K562 (cell line): ENCODE measurements around the gene SLC9A1. TPM values are rescaled to one million over a fixed set of nuclear protein-coding genes. Genes with fewer than 3 reads are reported as not detected.

Experiments
- ARNT ChIP-seq, 2 experiments: fragments of 450-650 bp; IDR thresholded peaks; 2 replicates each; pipeline ENCODE4 v1.6.1; 2016; ENCODE audit warnings: mild to moderate bottlenecking in 1 of 2
- BCL6 ChIP-seq: fragments of 250-450 bp; sonication (Bioruptor Pico); IDR thresholded peaks from 2 replicates; pipeline ENCODE4 v1.4.0; 2020
- BHLHE40 ChIP-seq: IDR thresholded peaks from 2 replicates; pipeline ENCODE4 v1.6.1; 2011; ENCODE audit warnings: low read length, improper control_type of control experiment
- CTCF ChIP-seq, 3 experiments: IDR thresholded peaks in 2 of 3; conservative IDR thresholded peaks in 1 of 3; 2 replicates each; pipeline ENCODE4 v1.5.1; 2011 to 2012; ENCODE audit warnings: low read length in 3 of 3, mild to moderate bottlenecking in 3 of 3, control low read depth in 2 of 3, improper control_type of control experiment in 1 of 3, inconsistent platforms in 1 of 3, low read depth in 1 of 3, mixed read lengths in 1 of 3, moderate library complexity in 1 of 3; ENCODE audit not compliant: insufficient read depth in 2 of 3
- ELF2 ChIP-seq: fragments of 250-450 bp; sonication (Bioruptor Pico); IDR thresholded peaks from 2 replicates; pipeline ENCODE4 v1.5.0; 2021; ENCODE audit warnings: mild to moderate bottlenecking
- FOXA1 ChIP-seq: fragments of 450-650 bp; IDR thresholded peaks from 2 replicates; pipeline ENCODE4 v1.6.1; 2016; ENCODE audit warnings: mild to moderate bottlenecking, borderline replicate concordance
- FOXO4 ChIP-seq: fragments of 450-650 bp; formaldehyde crosslinking; IDR thresholded peaks from 2 replicates; pipeline ENCODE4 v1.4.0; 2020; ENCODE audit warnings: mild to moderate bottlenecking, moderate library complexity
- GATA2 ChIP-seq: sonication (generic); formaldehyde crosslinking; IDR thresholded peaks from 2 replicates; pipeline ENCODE4 v1.4.0; 2020; ENCODE audit warnings: mild to moderate bottlenecking, missing genetic modification reagents
- KLF1 ChIP-seq: fragments of 450-650 bp; IDR thresholded peaks from 2 replicates; pipeline ENCODE4 v1.6.1; 2016; ENCODE audit warnings: missing genetic modification characterization, missing compliant biosample characterization
- NELFE ChIP-seq: IDR thresholded peaks from 2 replicates; pipeline ENCODE4 v1.6.1; 2011; ENCODE audit warnings: mild to moderate bottlenecking; ENCODE audit not compliant: insufficient read depth, insufficient read length
- NUFIP1 ChIP-seq: fragments of 450-650 bp; IDR thresholded peaks from 2 replicates; pipeline ENCODE4 v1.6.1; 2018; ENCODE audit not compliant: partially characterized antibody
- PTTG1 ChIP-seq: fragments of 450-650 bp; IDR thresholded peaks from 2 replicates; pipeline ENCODE4 v1.6.1; 2016; ENCODE audit warnings: low read depth, mild to moderate bottlenecking, missing genetic modification characterization, missing compliant biosample characterization
- TCF7 ChIP-seq: sonication (generic); IDR thresholded peaks from 2 replicates; pipeline ENCODE4 v1.6.1; 2016; ENCODE audit warnings: antibody characterized with exemption, borderline replicate concordance
- TCF7L2 ChIP-seq: fragments of 150-350 bp; IDR thresholded peaks from 2 replicates; pipeline ENCODE4 v1.6.1; 2016; ENCODE audit warnings: low read depth, mild to moderate bottlenecking, low read length, moderate library complexity
- U2AF2 ChIP-seq: fragments of 200-400 bp; formaldehyde crosslinking; optimal IDR thresholded peaks from 2 replicates; pipeline ENCODE3; 2017; ENCODE audit warnings: low read depth, mild to moderate bottlenecking, low read length
- ZNF146 ChIP-seq: IDR thresholded peaks from one replicate; pipeline ENCODE4 v1.6.1; 2018; ENCODE audit warnings: missing compliant biosample characterization; ENCODE audit not compliant: unreplicated experiment
- ZNF699 ChIP-seq: fragments of 250-450 bp; sonication (Bioruptor Pico); IDR thresholded peaks from 2 replicates; pipeline ENCODE4 v1.8.0; 2021; ENCODE audit warnings: mild to moderate bottlenecking, moderate library complexity; ENCODE audit not compliant: insufficient replicate concordance
- polyA plus RNA-seq, 8 experiments: library from polyadenylated mRNA; depleted of rRNA in 4 of 8; stranded (reverse) in 5 of 8; unstranded in 3 of 8; fragments of >200 nt; fragmentation: Nextera tagmentation in 2 of 8; fragmentation: Illumina TruSeq in 1 of 8; extraction: Ambion mirVana in 2 of 8; extraction: Trizol in 1 of 8; gene quantifications; 2 replicates each; pipeline versions ENCODE4 v1.2.1 to v1.2.3, GENCODE V29; 2011 to 2014; ENCODE audit warnings: inconsistent platforms in 1 of 8, missing spikeins in 1 of 8
- total RNA-seq, 7 experiments: library from RNA; depleted of rRNA in 6 of 7; stranded (reverse); fragments of >200 nt in 6 of 7; fragmentation: Illumina TruSeq in 2 of 7; extraction: Trizol in 2 of 7; gene quantifications; 2 replicates each; pipeline versions ENCODE4 v1.2.1 to v1.2.3, GENCODE V29; 2011 to 2021; ENCODE audit warnings: low replicate concordance in 1 of 7
- TF ChIP-seq, protein P1 (sequence below), 2 experiments: fragments of 450-650 bp; formaldehyde crosslinking in 1 of 2; IDR thresholded peaks; 2 replicates each; pipeline versions ENCODE4 v1.4.0 to v1.6.1; 2014 to 2020; ENCODE audit warnings: mild to moderate bottlenecking in 2 of 2, borderline replicate concordance in 1 of 2, low read depth in 1 of 2

Gene SLC9A1
- total and polyA plus RNA-seq, 9 of the 15 experiments (the other 6 are each of a cell fraction or from before 2014, with no cell fraction given): 0.59 to 14.4 (median 2.0) TPM

GRCh38 chr1:27145934-27146354 lies 9.0 kb downstream of the SLC9A1 start (continued):
- TF ChIP-seq CTCF (IDR thresholded peaks at IDR 0.05 in 2 of 3, conservative IDR thresholded peaks at IDR 0.05 in 1 of 3; ENCODE audit: insufficient read depth in 2 of 3, low read depth in 1 of 3, low read length in 3 of 3): no peak
- no peak for TF ChIP-seq U2AF2
- no peak for TF ChIP-seq FOXO4 (CRISPR knock-in tag)
- TF ChIP-seq NUFIP1: no peak
- TF ChIP-seq KLF1 (tag): no peak
- no peak for TF ChIP-seq BCL6 (CRISPR knock-in tag)
- TF ChIP-seq FOXA1: no peak
- TF ChIP-seq ZNF699 (CRISPR knock-in tag): no peak
- no peak; the same call in 1 of the 2 replicates for TF ChIP-seq GATA2
- TF ChIP-seq, protein P1, sequence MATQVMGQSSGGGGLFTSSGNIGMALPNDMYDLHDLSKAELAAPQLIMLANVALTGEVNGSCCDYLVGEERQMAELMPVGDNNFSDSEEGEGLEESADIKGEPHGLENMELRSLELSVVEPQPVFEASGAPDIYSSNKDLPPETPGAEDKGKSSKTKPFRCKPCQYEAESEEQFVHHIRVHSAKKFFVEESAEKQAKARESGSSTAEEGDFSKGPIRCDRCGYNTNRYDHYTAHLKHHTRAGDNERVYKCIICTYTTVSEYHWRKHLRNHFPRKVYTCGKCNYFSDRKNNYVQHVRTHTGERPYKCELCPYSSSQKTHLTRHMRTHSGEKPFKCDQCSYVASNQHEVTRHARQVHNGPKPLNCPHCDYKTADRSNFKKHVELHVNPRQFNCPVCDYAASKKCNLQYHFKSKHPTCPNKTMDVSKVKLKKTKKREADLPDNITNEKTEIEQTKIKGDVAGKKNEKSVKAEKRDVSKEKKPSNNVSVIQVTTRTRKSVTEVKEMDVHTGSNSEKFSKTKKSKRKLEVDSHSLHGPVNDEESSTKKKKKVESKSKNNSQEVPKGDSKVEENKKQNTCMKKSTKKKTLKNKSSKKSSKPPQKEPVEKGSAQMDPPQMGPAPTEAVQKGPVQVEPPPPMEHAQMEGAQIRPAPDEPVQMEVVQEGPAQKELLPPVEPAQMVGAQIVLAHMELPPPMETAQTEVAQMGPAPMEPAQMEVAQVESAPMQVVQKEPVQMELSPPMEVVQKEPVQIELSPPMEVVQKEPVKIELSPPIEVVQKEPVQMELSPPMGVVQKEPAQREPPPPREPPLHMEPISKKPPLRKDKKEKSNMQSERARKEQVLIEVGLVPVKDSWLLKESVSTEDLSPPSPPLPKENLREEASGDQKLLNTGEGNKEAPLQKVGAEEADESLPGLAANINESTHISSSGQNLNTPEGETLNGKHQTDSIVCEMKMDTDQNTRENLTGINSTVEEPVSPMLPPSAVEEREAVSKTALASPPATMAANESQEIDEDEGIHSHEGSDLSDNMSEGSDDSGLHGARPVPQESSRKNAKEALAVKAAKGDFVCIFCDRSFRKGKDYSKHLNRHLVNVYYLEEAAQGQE (IDR thresholded peaks at IDR 0.05; ENCODE audit: borderline replicate concordance): no peak
- TF ChIP-seq, protein P1 (CRISPR knock-in tag; IDR thresholded peaks at IDR 0.05; ENCODE audit: low read depth): no peak
- TF ChIP-seq ELF2 (CRISPR knock-in tag): no peak
- no peak for TF ChIP-seq ARNT (IDR thresholded peaks at IDR 0.05)
- TF ChIP-seq TCF7: no peak
- no peak for TF ChIP-seq BHLHE40
- TF ChIP-seq TCF7L2: no peak
- no peak for TF ChIP-seq PTTG1 (tag)
- no peak for TF ChIP-seq ZNF146 (CRISPR knock-in tag)
- TF ChIP-seq NELFE: no peak
